PFSK-1 (cell line): ENCODE data around the gene RTP3.

ENCODE experiments used
- FOXP2 ChIP-seq: optimal IDR thresholded peaks from 2 replicates; pipeline ENCODE3; 2011; ENCODE audit warnings: borderline replicate concordance, control low read depth, inconsistent platforms; ENCODE audit not compliant: insufficient read depth; ENCODE audit errors: extremely low read length, extremely low read depth
- POLR2AphosphoS5 ChIP-seq: IDR thresholded peaks from 2 replicates; pipeline ENCODE4 v1.6.1; 2012; ENCODE audit warnings: low read depth, mild to moderate bottlenecking, control low read depth, low read length, moderate library complexity
- REST ChIP-seq, 2 experiments: IDR thresholded peaks; 2 replicates each; pipeline versions ENCODE4 v1.6.1 to v1.8.0; 2011 to 2012; ENCODE audit warnings: low read depth in 2 of 2, low read length in 2 of 2, control low read depth in 1 of 2, inconsistent platforms in 1 of 2, mild to moderate bottlenecking in 1 of 2, moderate library complexity in 1 of 2; ENCODE audit not compliant: insufficient read depth in 1 of 2
- SIN3A ChIP-seq: IDR thresholded peaks from 2 replicates; pipeline ENCODE4 v1.6.1; 2012; ENCODE audit warnings: mild to moderate bottlenecking, low read length, moderate library complexity, borderline replicate concordance; ENCODE audit not compliant: insufficient read depth
- TAF1 ChIP-seq: IDR thresholded peaks from 2 replicates; pipeline ENCODE4 v1.6.1; 2012; ENCODE audit warnings: low read length, control low read depth, borderline replicate concordance; ENCODE audit not compliant: insufficient read depth

RTP3 gene

GRCh38 chr3:46509661-46510187 is 11.9 kb downstream of the RTP3 start:
- TF ChIP-seq REST (IDR thresholded peaks at IDR 0.05; ENCODE audit: insufficient read depth in 1 of 2, low read depth in 2 of 2, low read length in 2 of 2) = no peak
- no peak for TF ChIP-seq TAF1
- TF ChIP-seq POLR2AphosphoS5 = no peak
- TF ChIP-seq SIN3A = no peak
- TF ChIP-seq FOXP2 = no peak

- TF ChIP-seq SIN3A = no peak
These were observed 14.5 kb downstream of the RTP3 start for GRCh38 chr3:46512191-46512749.

- TF ChIP-seq FOXP2 = no peak
- TF ChIP-seq REST (IDR thresholded peaks at IDR 0.05; ENCODE audit: insufficient read depth in 1 of 2, low read depth in 2 of 2, low read length in 2 of 2) = no peak
- no peak for TF ChIP-seq SIN3A
- no peak for TF ChIP-seq POLR2AphosphoS5
These were observed 18.7 kb downstream of the RTP3 start for GRCh38 chr3:46516521-46516920.

- TF ChIP-seq REST (IDR thresholded peaks at IDR 0.05; ENCODE audit: insufficient read depth in 1 of 2, low read depth in 2 of 2, low read length in 2 of 2) (no peak), SIN3A (no peak), POLR2AphosphoS5 (no peak), FOXP2 (no peak), TAF1 (no peak)
These were observed 19.4 kb downstream of the RTP3 start for GRCh38 chr3:46517016-46517783.

GRCh38 chr3:46517784-46518181 is 20.0 kb downstream of the RTP3 start:
- no peak for TF ChIP-seq SIN3A
- TF ChIP-seq REST (IDR thresholded peaks at IDR 0.05; ENCODE audit: insufficient read depth in 1 of 2, low read depth in 2 of 2, low read length in 2 of 2) = no peak
- no peak for TF ChIP-seq POLR2AphosphoS5
- TF ChIP-seq TAF1 = no peak
- TF ChIP-seq FOXP2 = no peak
